GM21737 (cell line): Measurements from ENCODE around the gene PSPN.

Source experiments
- ATAC-seq: cut with Tn5 transposase; IDR thresholded peaks from one replicate; pipeline ENCODE4 v1.9.1; 2021; ENCODE audit warnings: mild to moderate bottlenecking, moderate library complexity; ENCODE audit not compliant: unreplicated experiment

PSPN gene

GRCh38 chr19:6333439-6333838 lies 42.3 kb downstream of the PSPN start, which contains the start of gene ACER1:
TSS of gene ACER1 (minus strand) at chr19:6333612. CDS start at chr19:6333551, 61 bp downstream.
- no peak for ATAC-seq

- ATAC-seq: no peak
Measured at GRCh38 chr19:6326815-6327214, 48.9 kb downstream of the PSPN start.

- ATAC-seq: no peak
Measured at GRCh38 chr19:6325614-6326013, 50.1 kb downstream of the PSPN start.
